ENCODE data around the gene TMPRSS9.
A peak's percentile ranks its signal among the peaks of the same experiment; 100 is the strongest.
"Not testable (repeated sequence)": the region's sequence is repeated elsewhere in the genome, so short reads cannot be mapped to it uniquely, and the experiment has no call there.

The TMPRSS9 gene

GRCh38 chr19:2438178-2438577 lies 78.1 kb downstream of the TMPRSS9 start:
- no peak for DNase-seq (ENCODE audit: low spot score)

GRCh38 chr19:2440515-2440914 lies 80.5 kb downstream of the TMPRSS9 start:
- no peak for DNase-seq (ENCODE audit: low spot score)

GRCh38 chr19:2441096-2441752 lies 81.2 kb downstream of the TMPRSS9 start:
- no peak for DNase-seq (ENCODE audit: low spot score)

- DNase-seq (ENCODE audit: low spot score): no peak
These were observed 83.2 kb downstream of the TMPRSS9 start for GRCh38 chr19:2443116-2443784.

GRCh38 chr19:2443785-2444182 lies 83.7 kb downstream of the TMPRSS9 start:
- no peak for DNase-seq (ENCODE audit: low spot score)

GRCh38 chr19:2444251-2445002 lies 84.4 kb downstream of the TMPRSS9 start:
- DNase-seq (ENCODE audit: low spot score): no peak

GRCh38 chr19:2446381-2446780 lies 86.3 kb downstream of the TMPRSS9 start:
- DNase-seq (ENCODE audit: low spot score): no peak

GRCh38 chr19:2449019-2449418 lies 89.0 kb downstream of the TMPRSS9 start:
- DNase-seq (ENCODE audit: low spot score): peak; percentile 35

GRCh38 chr19:2451138-2451537 lies 91.1 kb downstream of the TMPRSS9 start:
- no peak for DNase-seq (ENCODE audit: low spot score)

- no peak for DNase-seq (ENCODE audit: low spot score)
These were observed 91.7 kb downstream of the TMPRSS9 start for GRCh38 chr19:2451741-2452140.

- DNase-seq (ENCODE audit: low spot score): no peak
These were observed 93.5 kb downstream of the TMPRSS9 start for GRCh38 chr19:2453431-2454025.

GRCh38 chr19:2454199-2454961 lies 94.3 kb downstream of the TMPRSS9 start:
- DNase-seq (ENCODE audit: low spot score): no peak

GRCh38 chr19:2454962-2455850 lies 95.1 kb downstream of the TMPRSS9 start:
- no peak for DNase-seq (ENCODE audit: low spot score)

- peak; percentile 58 for DNase-seq (ENCODE audit: low spot score)
These were observed 95.9 kb downstream of the TMPRSS9 start for GRCh38 chr19:2455851-2456570.

- no peak for DNase-seq (ENCODE audit: low spot score)
These were observed 97.5 kb downstream of the TMPRSS9 start for GRCh38 chr19:2457394-2458037.

- no peak for DNase-seq (ENCODE audit: low spot score)
These were observed 98.0 kb downstream of the TMPRSS9 start for GRCh38 chr19:2458054-2458453.

- not testable (repeated sequence) for DNase-seq (ENCODE audit: low spot score)
These were observed 98.7 kb downstream of the TMPRSS9 start for GRCh38 chr19:2458776-2459175.

- no peak for DNase-seq (ENCODE audit: low spot score)
These were observed 100.2 kb downstream of the TMPRSS9 start for GRCh38 chr19:2460245-2460644.

GRCh38 chr19:2461751-2462634 lies 101.9 kb downstream of the TMPRSS9 start:
- DNase-seq (ENCODE audit: low spot score): peak; percentile 78

Data from AG08395 (cell line).